ENCODE results near the gene NMD3.

DNA sequence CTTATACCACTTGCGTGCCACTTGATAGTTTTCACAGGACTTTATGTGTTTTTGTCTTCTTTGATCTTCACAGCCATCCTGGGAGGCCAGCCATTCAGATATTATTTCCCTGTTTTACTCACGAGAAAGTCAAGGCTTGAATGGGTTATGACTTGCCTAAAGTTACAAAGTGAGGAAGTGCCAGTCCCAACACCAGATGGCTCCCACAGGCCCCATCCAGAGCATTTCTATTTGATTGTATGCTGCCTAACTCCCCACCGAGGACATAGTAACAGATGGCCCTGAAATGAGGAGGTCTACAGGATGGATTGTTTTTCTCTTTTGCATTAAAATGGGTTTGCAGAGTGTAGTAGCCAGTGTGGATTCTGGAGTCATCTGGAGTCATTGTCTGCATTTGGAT lies 75.7 kb downstream of the NMD3 start:
- TF ChIP-seq, protein P1, sequence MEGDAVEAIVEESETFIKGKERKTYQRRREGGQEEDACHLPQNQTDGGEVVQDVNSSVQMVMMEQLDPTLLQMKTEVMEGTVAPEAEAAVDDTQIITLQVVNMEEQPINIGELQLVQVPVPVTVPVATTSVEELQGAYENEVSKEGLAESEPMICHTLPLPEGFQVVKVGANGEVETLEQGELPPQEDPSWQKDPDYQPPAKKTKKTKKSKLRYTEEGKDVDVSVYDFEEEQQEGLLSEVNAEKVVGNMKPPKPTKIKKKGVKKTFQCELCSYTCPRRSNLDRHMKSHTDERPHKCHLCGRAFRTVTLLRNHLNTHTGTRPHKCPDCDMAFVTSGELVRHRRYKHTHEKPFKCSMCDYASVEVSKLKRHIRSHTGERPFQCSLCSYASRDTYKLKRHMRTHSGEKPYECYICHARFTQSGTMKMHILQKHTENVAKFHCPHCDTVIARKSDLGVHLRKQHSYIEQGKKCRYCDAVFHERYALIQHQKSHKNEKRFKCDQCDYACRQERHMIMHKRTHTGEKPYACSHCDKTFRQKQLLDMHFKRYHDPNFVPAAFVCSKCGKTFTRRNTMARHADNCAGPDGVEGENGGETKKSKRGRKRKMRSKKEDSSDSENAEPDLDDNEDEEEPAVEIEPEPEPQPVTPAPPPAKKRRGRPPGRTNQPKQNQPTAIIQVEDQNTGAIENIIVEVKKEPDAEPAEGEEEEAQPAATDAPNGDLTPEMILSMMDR (IDR thresholded peaks at IDR 0.05; ENCODE audit: poor library complexity, severe bottlenecking): no peak
- TF ChIP-seq EZH2 (IDR thresholded peaks at IDR 0.05; ENCODE audit: borderline replicate concordance, insufficient read depth, low read length, poor library complexity, severe bottlenecking) (no peak), EP300 (conservative IDR thresholded peaks at IDR 0.05; ENCODE audit: poor library complexity, severe bottlenecking) (no peak), SMC3 (conservative IDR thresholded peaks at IDR 0.05; ENCODE audit: poor library complexity) (no peak), POLR2AphosphoS5 (IDR thresholded peaks at IDR 0.05) (no peak), RAD21 (conservative IDR thresholded peaks at IDR 0.05) (no peak)

Measured in neural cell (in vitro differentiated cells).